DOHH2 (cell line): Measurements from ENCODE around the gene DOHH.

Experiments
- H3F3A ChIP-seq: fragments of 200-600 bp; sonication (generic), shearing (Covaris generic); 2 replicates; pipeline ENCODE4 v1.6.0; 2016; ENCODE audit warnings: antibody characterized with exemption, mild to moderate bottlenecking; ENCODE audit not compliant: control insufficient read depth, insufficient read depth
- H3K27ac ChIP-seq: fragments of 200-600 bp; sonication (generic); 2 replicates; pipeline ENCODE4 v1.5.1; 2014; ENCODE audit warnings: low read depth, mild to moderate bottlenecking, low read length, moderate library complexity
- H3K27me3 ChIP-seq: fragments of 200-600 bp; sonication (generic); 2 replicates; pipeline ENCODE4 v1.6.1; 2014; ENCODE audit warnings: mild to moderate bottlenecking, low read length, mixed read lengths; ENCODE audit not compliant: control insufficient read depth
- H3K36me3 ChIP-seq: fragments of 200-600 bp; sonication (generic); 2 replicates; pipeline ENCODE4 v1.6.1; 2014; ENCODE audit warnings: mild to moderate bottlenecking, low read length, moderate library complexity, mixed read lengths; ENCODE audit not compliant: control insufficient read depth
- H3K4me1 ChIP-seq: fragments of 200-600 bp; sonication (generic); 2 replicates; pipeline ENCODE4 v1.6.1; 2014; ENCODE audit warnings: mild to moderate bottlenecking, low read length, mixed read lengths; ENCODE audit not compliant: control insufficient read depth
- H3K4me2 ChIP-seq: fragments of 200-600 bp; sonication (generic); 2 replicates; pipeline ENCODE4 v1.6.0; 2014; ENCODE audit warnings: mild to moderate bottlenecking, low read length, moderate library complexity
- H3K4me3 ChIP-seq: fragments of 200-600 bp; sonication (generic); 2 replicates; pipeline ENCODE4 v1.5.1; 2014; ENCODE audit warnings: mild to moderate bottlenecking, low read length, mixed read lengths
- H3K79me2 ChIP-seq: fragments of 200-600 bp; sonication (generic); 2 replicates; pipeline ENCODE4 v1.6.1; 2014; ENCODE audit warnings: mild to moderate bottlenecking, low read length, mixed read lengths; ENCODE audit not compliant: control insufficient read depth
- H3K9me2 ChIP-seq: fragments of 200-600 bp; sonication (generic); replicated peaks from 2 replicates; pipeline ENCODE4 v1.6.1; 2014; ENCODE audit warnings: mild to moderate bottlenecking, low read length, mixed read lengths; ENCODE audit not compliant: control insufficient read depth
- H3K9me3 ChIP-seq: fragments of 200-600 bp; sonication (generic); 2 replicates; pipeline ENCODE4 v1.6.1; 2014; ENCODE audit warnings: antibody characterized with exemption, low read length, mixed read lengths; ENCODE audit not compliant: control insufficient read depth, insufficient read depth
- H4K20me1 ChIP-seq: fragments of 200-600 bp; sonication (generic); 2 replicates; pipeline ENCODE4 v1.6.0; 2014; ENCODE audit warnings: low read depth, mild to moderate bottlenecking, antibody characterized with exemption, low read length, moderate library complexity; ENCODE audit not compliant: control insufficient read depth, insufficient read depth
- CTCF ChIP-seq: fragments of 200-600 bp; sonication (generic); IDR thresholded peaks from one replicate; pipeline ENCODE4 v1.5.1; 2014; ENCODE audit warnings: antibody characterized with exemption, mild to moderate bottlenecking, low read depth, low read length; ENCODE audit not compliant: poor library complexity, severe bottlenecking
- EZH2phosphoT487 ChIP-seq: fragments of 200-600 bp; sonication (generic); IDR thresholded peaks from 2 replicates; pipeline ENCODE4 v1.6.1; 2017; ENCODE audit warnings: borderline replicate concordance, mild to moderate bottlenecking, antibody characterized with exemption, low read length, moderate library complexity, mixed read lengths

DOHH gene

GRCh38 chr19:3547767-3548282 lies 47.4 kb upstream of the DOHH start:
- Histone ChIP-seq H3F3A (peaks cover 6% of the 10 kb centered on the region), H3K4me2 (no peak overlapping the region), H3K4me1 (peaks cover 8% of the 10 kb centered on the region), H3K79me2 (peaks cover 20% of the 10 kb centered on the region), H3K27ac (no peak overlapping the region), H3K27me3 (no peaks in the 10 kb centered on the region), H3K9me2 (no peaks in the 10 kb centered on the region), H3K9me3 (no peaks in the 10 kb centered on the region), H4K20me1 (peaks cover 8% of the 10 kb centered on the region; the same call in 1 of the 2 replicates), H3K4me3 (no peak overlapping the region), H3K36me3 (peaks cover 56% of the 10 kb centered on the region)
- TF ChIP-seq CTCF (peak; percentile 29), EZH2phosphoT487 (no peak)

GRCh38 chr19:3547301-3547731 lies 46.8 kb upstream of the DOHH start:
- Histone ChIP-seq H3K9me3 (no peaks in the 10 kb centered on the region), H3F3A (peaks cover 4% of the 10 kb centered on the region), H3K4me3 (no peak overlapping the region), H3K79me2 (peaks cover 15% of the 10 kb centered on the region), H3K4me1 (peaks cover 3% of the 10 kb centered on the region; the same call in 1 of the 2 replicates), H3K4me2 (no peak overlapping the region), H3K36me3 (peaks cover 57% of the 10 kb centered on the region), H3K27ac (no peak overlapping the region), H3K9me2 (no peaks in the 10 kb centered on the region), H3K27me3 (no peaks in the 10 kb centered on the region), H4K20me1 (peaks cover 8% of the 10 kb centered on the region; the same call in 1 of the 2 replicates)
- TF ChIP-seq EZH2phosphoT487, result no peak
- peak; percentile 81 for TF ChIP-seq CTCF

DNA sequence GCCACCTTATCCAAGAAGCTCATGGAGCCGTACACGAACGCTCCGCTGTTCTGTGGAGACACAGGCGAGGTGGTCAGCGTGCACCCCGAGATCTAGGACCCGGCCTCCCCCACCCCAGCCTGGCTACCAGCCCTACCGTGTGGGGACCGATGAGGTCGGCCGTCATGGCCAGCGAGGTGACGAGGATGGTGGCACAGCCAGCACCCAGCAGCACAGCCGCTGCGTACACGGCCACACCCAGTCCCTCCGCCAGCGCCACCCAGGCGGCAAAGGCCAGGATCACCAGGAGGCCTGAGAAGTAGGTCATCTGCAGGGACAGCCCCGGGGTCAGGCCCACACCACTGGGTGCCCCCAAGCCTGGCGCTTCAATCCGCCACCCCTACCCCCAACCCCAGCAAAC lies 45.6 kb upstream of the DOHH start:
- no peak overlapping the region for H3K27ac ChIP-seq
- H3K27me3 ChIP-seq, result no peaks in the 10 kb centered on the region
- no peaks in the 10 kb centered on the region for H3K9me3 ChIP-seq
- no peak for TF ChIP-seq EZH2phosphoT487
- TF ChIP-seq CTCF, result no peak
- H3K4me3 ChIP-seq, result no peak overlapping the region
- H3F3A ChIP-seq, result peaks cover 9% of the 10 kb centered on the region
- no peak overlapping the region for H3K4me2 ChIP-seq
- peaks cover 6% of the 10 kb centered on the region for H3K79me2 ChIP-seq
- H4K20me1 ChIP-seq, result peaks cover 8% of the 10 kb centered on the region; the same call in 1 of the 2 replicates
- peaks cover 55% of the 10 kb centered on the region for H3K36me3 ChIP-seq
- H3K9me2 ChIP-seq, result no peaks in the 10 kb centered on the region
- no peaks in the 10 kb centered on the region for H3K4me1 ChIP-seq
